A549 (cell line): ENCODE data around the gene CFAP97.

Experiments used
- CEBPB ChIP-seq, 2 experiments: fragments of >200 bp in 1 of 2; sonication (Bioruptor Twin) in 1 of 2; formaldehyde crosslinking in 1 of 2; IDR thresholded peaks; 2 replicates each; pipeline ENCODE4 v1.6.1; 2012 to 2016
- EHF ChIP-seq: fragments of 250-450 bp; sonication (Bioruptor Pico); IDR thresholded peaks from 2 replicates; pipeline ENCODE4 v1.5.0; 2020; ENCODE audit warnings: mild to moderate bottlenecking
- HOXA7 ChIP-seq: fragments of 250-450 bp; sonication (Bioruptor Pico); IDR thresholded peaks from 2 replicates; pipeline ENCODE4 v1.5.0; 2020; ENCODE audit warnings: mild to moderate bottlenecking, moderate library complexity
- NR3C1 ChIP-seq: fragments of >200 bp; sonication (Bioruptor Twin); formaldehyde crosslinking; IDR thresholded peaks from 3 replicates; pipeline ENCODE4 v1.6.1; 2017
- POLR2A ChIP-seq: IDR thresholded peaks from 2 replicates; pipeline ENCODE4 v1.6.1; 2012; ENCODE audit warnings: mild to moderate bottlenecking, low read length
- RARB ChIP-seq: fragments of 250-450 bp; sonication (Bioruptor Pico); IDR thresholded peaks from 2 replicates; pipeline ENCODE4 v1.8.0; 2021; ENCODE audit warnings: mild to moderate bottlenecking, moderate library complexity
- SMC3 ChIP-seq: fragments of >200 bp; sonication (Bioruptor Twin); formaldehyde crosslinking; IDR thresholded peaks from 3 replicates; pipeline ENCODE4 v1.6.1; 2018; ENCODE audit warnings: inconsistent platforms
- TF ChIP-seq, protein P1 (sequence below): fragments of >200 bp; sonication (Bioruptor Twin); formaldehyde crosslinking; IDR thresholded peaks from 3 replicates; pipeline ENCODE4 v1.5.1; 2016
- TF ChIP-seq, protein P2 (sequence below): fragments of 250-450 bp; sonication (Bioruptor Pico); IDR thresholded peaks from 2 replicates; pipeline ENCODE4 v1.5.0; 2021; ENCODE audit warnings: mild to moderate bottlenecking, moderate library complexity, borderline replicate concordance

DNA sequence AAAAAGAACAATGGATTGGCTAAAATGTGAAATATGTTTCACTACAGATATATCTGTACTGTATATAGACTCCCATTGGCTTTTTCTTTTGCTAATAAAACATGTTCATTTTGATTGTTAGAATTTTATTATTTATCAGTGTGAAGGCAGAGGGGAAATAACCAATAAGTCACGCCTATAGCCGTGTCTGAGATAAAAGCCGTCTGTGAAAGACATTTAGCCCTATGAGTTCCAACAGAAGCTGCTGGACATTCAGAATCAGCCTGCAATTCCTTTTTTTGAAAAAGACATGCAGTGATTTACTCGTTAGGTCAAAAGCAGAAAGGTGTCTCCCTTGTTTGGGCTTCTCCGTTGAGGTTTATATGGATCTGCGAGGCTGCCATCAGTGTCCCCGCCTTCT, 84.9 kb downstream of the CFAP97 start:
- TF ChIP-seq NR3C1 (no peak), SMC3 (no peak), CEBPB (IDR thresholded peaks at IDR 0.05) (no peak), HOXA7 (CRISPR knock-in tag) (no peak), RARB (CRISPR knock-in tag) (no peak), POLR2A (no peak), EHF (CRISPR knock-in tag) (no peak)
- TF ChIP-seq, protein P1, sequence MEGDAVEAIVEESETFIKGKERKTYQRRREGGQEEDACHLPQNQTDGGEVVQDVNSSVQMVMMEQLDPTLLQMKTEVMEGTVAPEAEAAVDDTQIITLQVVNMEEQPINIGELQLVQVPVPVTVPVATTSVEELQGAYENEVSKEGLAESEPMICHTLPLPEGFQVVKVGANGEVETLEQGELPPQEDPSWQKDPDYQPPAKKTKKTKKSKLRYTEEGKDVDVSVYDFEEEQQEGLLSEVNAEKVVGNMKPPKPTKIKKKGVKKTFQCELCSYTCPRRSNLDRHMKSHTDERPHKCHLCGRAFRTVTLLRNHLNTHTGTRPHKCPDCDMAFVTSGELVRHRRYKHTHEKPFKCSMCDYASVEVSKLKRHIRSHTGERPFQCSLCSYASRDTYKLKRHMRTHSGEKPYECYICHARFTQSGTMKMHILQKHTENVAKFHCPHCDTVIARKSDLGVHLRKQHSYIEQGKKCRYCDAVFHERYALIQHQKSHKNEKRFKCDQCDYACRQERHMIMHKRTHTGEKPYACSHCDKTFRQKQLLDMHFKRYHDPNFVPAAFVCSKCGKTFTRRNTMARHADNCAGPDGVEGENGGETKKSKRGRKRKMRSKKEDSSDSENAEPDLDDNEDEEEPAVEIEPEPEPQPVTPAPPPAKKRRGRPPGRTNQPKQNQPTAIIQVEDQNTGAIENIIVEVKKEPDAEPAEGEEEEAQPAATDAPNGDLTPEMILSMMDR, result no peak
- TF ChIP-seq, protein P2, sequence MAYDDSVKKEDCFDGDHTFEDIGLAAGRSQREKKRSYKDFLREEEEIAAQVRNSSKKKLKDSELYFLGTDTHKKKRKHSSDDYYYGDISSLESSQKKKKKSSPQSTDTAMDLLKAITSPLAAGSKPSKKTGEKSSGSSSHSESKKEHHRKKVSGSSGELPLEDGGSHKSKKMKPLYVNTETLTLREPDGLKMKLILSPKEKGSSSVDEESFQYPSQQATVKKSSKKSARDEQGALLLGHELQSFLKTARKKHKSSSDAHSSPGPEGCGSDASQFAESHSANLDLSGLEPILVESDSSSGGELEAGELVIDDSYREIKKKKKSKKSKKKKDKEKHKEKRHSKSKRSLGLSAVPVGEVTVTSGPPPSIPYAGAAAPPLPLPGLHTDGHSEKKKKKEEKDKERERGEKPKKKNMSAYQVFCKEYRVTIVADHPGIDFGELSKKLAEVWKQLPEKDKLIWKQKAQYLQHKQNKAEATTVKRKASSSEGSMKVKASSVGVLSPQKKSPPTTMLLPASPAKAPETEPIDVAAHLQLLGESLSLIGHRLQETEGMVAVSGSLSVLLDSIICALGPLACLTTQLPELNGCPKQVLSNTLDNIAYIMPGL, result no peak
